GM23338 (cell line): ENCODE results near the gene UBE2H. TPM values are rescaled to one million over a fixed set of nuclear protein-coding genes. Genes with fewer than 3 reads are reported as not detected.
A peak's percentile ranks its signal among the peaks of the same experiment; 100 is the strongest.

Experiments used
- ATAC-seq: fragments of 200-7000 bp; cut with Tn5 transposase; 3 replicates; pipeline ENCODE4 v1.9.1; 2020
- DNase-seq: peaks from one replicate; pipeline ENCODE4 v3.0.0-alpha.2; 2015; ENCODE audit warnings: low spot score
- H2AFZ ChIP-seq: fragments of 200-600 bp; sonication (generic); 2 replicates; pipeline ENCODE4 v1.8.0; 2016; ENCODE audit warnings: antibody characterized with exemption, mild to moderate bottlenecking, moderate library complexity
- H3F3A ChIP-seq: fragments of 200-600 bp; sonication (generic); replicated peaks from 2 replicates; pipeline ENCODE4 v1.8.0; 2017; ENCODE audit warnings: antibody characterized with exemption, mixed run types, low read depth
- H3K27ac ChIP-seq: fragments of 200-600 bp; sonication (generic); 2 replicates; pipeline ENCODE4 v1.6.1; 2016; ENCODE audit warnings: low read depth
- H3K27me3 ChIP-seq: fragments of 200-600 bp; sonication (generic); 2 replicates; pipeline ENCODE4 v1.8.0; 2016; ENCODE audit warnings: mild to moderate bottlenecking, mixed run types, moderate library complexity; ENCODE audit not compliant: insufficient read depth
- H3K36me3 ChIP-seq: fragments of 200-600 bp; sonication (generic); 2 replicates; pipeline ENCODE4 v1.8.0; 2016; ENCODE audit warnings: mild to moderate bottlenecking; ENCODE audit not compliant: insufficient read depth
- H3K4me1 ChIP-seq: fragments of 200-600 bp; sonication (generic); 2 replicates; pipeline ENCODE4 v1.8.0; 2016; ENCODE audit warnings: mild to moderate bottlenecking, moderate library complexity; ENCODE audit not compliant: insufficient read depth
- H3K4me2 ChIP-seq: fragments of 200-600 bp; sonication (generic); 2 replicates; pipeline ENCODE4 v1.7.1; 2017; ENCODE audit warnings: mixed run types
- H3K4me3 ChIP-seq: fragments of 200-600 bp; sonication (generic); 2 replicates; pipeline ENCODE4 v1.6.1; 2016; ENCODE audit warnings: mixed run types
- H3K79me2 ChIP-seq: fragments of 200-600 bp; sonication (generic); replicated peaks from 2 replicates; pipeline ENCODE4 v1.8.0; 2017; ENCODE audit warnings: mild to moderate bottlenecking; ENCODE audit not compliant: insufficient read depth
- H3K9me2 ChIP-seq: fragments of 200-600 bp; sonication (generic); 2 replicates; pipeline ENCODE4 v1.8.0; 2017; ENCODE audit not compliant: insufficient read depth
- H4K20me1 ChIP-seq: fragments of 200-600 bp; sonication (generic); replicated peaks from 2 replicates; pipeline ENCODE4 v1.8.0; 2017; ENCODE audit warnings: mild to moderate bottlenecking; ENCODE audit not compliant: insufficient read depth
- H3K27ac Mint-ChIP-seq: 2 replicates; pipeline ENCODE4 v1.8.0; 2020; ENCODE audit warnings: inconsistent platforms, mild to moderate bottlenecking, moderate library complexity, mixed read lengths
- H3K27me3 Mint-ChIP-seq: 3 replicates; pipeline ENCODE4 v1.8.0; 2022; ENCODE audit warnings: low read depth, mild to moderate bottlenecking, moderate library complexity, mixed read lengths, inconsistent platforms; ENCODE audit not compliant: insufficient read depth, poor library complexity
- H3K36me3 Mint-ChIP-seq: 3 replicates; pipeline ENCODE4 v1.8.0; 2021; ENCODE audit warnings: low read depth, mild to moderate bottlenecking, inconsistent platforms, moderate library complexity, mixed read lengths
- H3K4me1 Mint-ChIP-seq: 3 replicates; pipeline ENCODE4 v1.8.0; 2020; ENCODE audit warnings: mild to moderate bottlenecking, inconsistent platforms, mixed read lengths
- H3K4me3 Mint-ChIP-seq: 3 replicates; pipeline ENCODE4 v1.8.0; 2021; ENCODE audit warnings: moderate library complexity, mild to moderate bottlenecking, inconsistent platforms, mixed read lengths
- H3K9me3 Mint-ChIP-seq: 3 replicates; pipeline ENCODE4 v1.8.0; 2020; ENCODE audit warnings: moderate library complexity, mild to moderate bottlenecking, inconsistent platforms, mixed read lengths
- CTCF ChIP-seq, 2 experiments: fragments of 200-600 bp in 1 of 2; sonication (generic) in 1 of 2; conservative IDR thresholded peaks; 2 replicates each; pipeline versions ENCODE4 v1.5.1 to v1.6.1; 2016 to 2017; ENCODE audit warnings: antibody characterized with exemption in 2 of 2, low read depth in 2 of 2, mild to moderate bottlenecking in 2 of 2, moderate library complexity in 1 of 2
- ETS1 ChIP-seq: IDR thresholded peaks from 2 replicates; pipeline ENCODE4 v1.6.1; 2016; ENCODE audit warnings: antibody characterized with exemption
- EZH2 ChIP-seq: fragments of 200-600 bp; sonication (generic); IDR thresholded peaks from one replicate; pipeline ENCODE4 v1.8.0; 2017; ENCODE audit warnings: antibody characterized with exemption, mild to moderate bottlenecking, low read depth; ENCODE audit not compliant: unreplicated experiment
- EZH2phosphoT487 ChIP-seq: fragments of 200-600 bp; sonication (generic); IDR thresholded peaks from one replicate; pipeline ENCODE4 v1.8.1; 2018; ENCODE audit warnings: antibody characterized with exemption; ENCODE audit not compliant: unreplicated experiment
- REST ChIP-seq: IDR thresholded peaks from one replicate; pipeline ENCODE4 v1.6.1; 2018; ENCODE audit warnings: antibody characterized with exemption; ENCODE audit not compliant: unreplicated experiment
- ZNF331 ChIP-seq: fragments of 250-450 bp; sonication (Bioruptor Pico); IDR thresholded peaks from 2 replicates; pipeline ENCODE4 v1.5.0; 2020; ENCODE audit warnings: low read depth, mild to moderate bottlenecking, moderate library complexity
- ZNF462 ChIP-seq: fragments of 250-450 bp; sonication (Bioruptor Pico); IDR thresholded peaks from 2 replicates; pipeline ENCODE4 v1.5.0; 2020; ENCODE audit warnings: mild to moderate bottlenecking, moderate library complexity
- polyA plus RNA-seq: library from polyadenylated mRNA; unstranded; fragments of >200 nt; fragmentation: Nextera tagmentation; extraction: Ambion mirVana; gene quantifications from 2 replicates; pipeline ENCODE4 v1.2.1, GENCODE V29; 2016
- total RNA-seq: library from RNA; depleted of rRNA; stranded (reverse); fragments of >200 nt; shearing (Covaris generic); gene quantifications from 2 replicates; pipeline ENCODE4 v1.2.3, GENCODE V29; 2014

The UBE2H gene
- total and polyA plus RNA-seq, 2 experiments from 2014 or later = 40.8 to 86.5 TPM

- TF ChIP-seq CTCF (conservative IDR thresholded peaks at IDR 0.05; ENCODE audit: low read depth in 2 of 2) (no peak), EZH2 (no peak), ZNF331 (no peak), EZH2phosphoT487 (no peak), ZNF462 (CRISPR knock-in tag) (no peak)
Measured at GRCh38 chr7:129990403-129991192, 37.8 kb upstream of the UBE2H start (continued).

GRCh38 chr7:129989466-129989865 lies 36.7 kb upstream of the UBE2H start:
- H3K4me1 Mint-ChIP-seq = no peaks in the 10 kb centered on the region
- DNase-seq (no peak), ATAC-seq (no peak)
- H3K27me3 ChIP-seq = no peaks in the 10 kb centered on the region
- 0 out of 2 replicates have a peak, but pooled peaks cover 4% of the 10 kb centered on the region for H3F3A ChIP-seq
- no peaks in the 10 kb centered on the region for H3K36me3 Mint-ChIP-seq
- no peaks in the 10 kb centered on the region for H3K79me2 ChIP-seq
- H3K9me3 Mint-ChIP-seq = no peaks in the 10 kb centered on the region
- no peak overlapping the region for H3K4me3 ChIP-seq
- H3K36me3 ChIP-seq = no peaks in the 10 kb centered on the region
- H4K20me1 ChIP-seq = no peaks in the 10 kb centered on the region
- H3K4me1 ChIP-seq = no peaks in the 10 kb centered on the region
- no peak overlapping the region for H3K27ac ChIP-seq
- peak overlapping the region; percentile 38; the same call in 1 of the 2 replicates for H2AFZ ChIP-seq
- H3K4me2 ChIP-seq = no peak overlapping the region
- peaks cover 8% of the 10 kb centered on the region for H3K27me3 Mint-ChIP-seq
- no peak overlapping the region for H3K27ac Mint-ChIP-seq
- no peaks in the 10 kb centered on the region for H3K9me2 ChIP-seq
- no peak overlapping the region for H3K4me3 Mint-ChIP-seq
- no peak for TF ChIP-seq EZH2phosphoT487
- no peak for TF ChIP-seq EZH2
- no peak for TF ChIP-seq ETS1
- TF ChIP-seq CTCF (conservative IDR thresholded peaks at IDR 0.05; ENCODE audit: low read depth in 2 of 2) = no peak
- no peak for TF ChIP-seq REST
